ENCODE measurements around the gene CEP120.
A peak's percentile ranks its signal among the peaks of the same experiment; 100 is the strongest.
"Not testable (repeated sequence)": the region's sequence is repeated elsewhere in the genome, so short reads cannot be mapped to it uniquely, and the experiment has no call there.

CEP120 gene

DNA sequence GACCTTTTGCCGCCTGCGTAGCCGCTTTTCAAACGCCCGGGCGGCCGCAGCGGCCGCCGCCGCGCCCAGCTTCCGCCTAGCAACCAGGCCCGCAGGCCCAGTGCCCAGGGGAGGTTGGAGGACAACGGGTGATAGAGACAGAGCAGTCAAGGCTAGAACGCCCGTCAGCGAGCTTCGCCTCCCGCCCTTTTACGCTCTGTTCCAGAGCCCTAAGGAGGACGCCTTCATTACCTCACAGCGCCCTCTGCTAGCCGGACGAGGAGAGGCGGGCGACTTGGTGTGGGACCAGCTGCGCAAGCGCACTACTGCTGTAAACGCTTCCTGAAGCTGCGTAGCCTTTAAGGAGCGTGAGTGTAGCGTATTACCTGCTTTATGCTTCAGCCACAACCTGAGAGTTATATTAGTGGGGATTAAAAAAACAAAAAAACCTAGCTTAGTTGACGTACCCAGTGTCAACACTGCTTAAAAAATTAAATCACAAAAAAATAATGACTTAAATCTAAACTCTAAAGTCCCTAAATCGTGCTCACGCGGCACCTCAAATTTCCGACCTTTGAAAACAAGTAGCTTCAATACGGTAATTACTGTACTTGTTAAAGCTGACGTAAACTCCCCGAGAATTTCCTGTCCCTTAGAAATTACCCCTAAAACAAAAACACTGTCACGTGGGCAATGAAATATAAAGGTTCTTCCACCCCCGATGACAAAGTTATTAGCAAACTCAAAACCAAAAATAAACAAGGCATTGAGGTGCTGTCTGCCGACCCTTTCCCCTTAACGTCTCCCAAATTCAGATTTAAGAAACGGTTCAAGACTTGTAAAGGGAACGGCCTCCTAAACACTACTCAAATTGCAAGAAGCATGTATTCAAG is at the start of gene CEP120:
CEP120 (minus strand) TSS at position 126 of the 872 bp plus-strand sequence. CDS start 405 bp downstream, outside the sequence.
- Histone ChIP-seq H3K4me3 (peak within 1 kb of the TSS; percentile 65), H3K36me3 (replicated peaks) (no peaks in the 10 kb centered on the region), H3K9me3 (no peaks in the 10 kb centered on the region), H3K27me3 (ENCODE audit: low read depth) (no peaks in the 10 kb centered on the region), H3K4me1 (peaks cover 16% of the 10 kb centered on the region; the same call in 1 of the 2 replicates)
- peak; percentile 98 to 99 for DNase-seq (ENCODE audit: low spot score in 2 of 2)
- in situ Hi-C loops (cut with MboI; ENCODE audit: low sequenced_read_pairs) = no loop called here

DNA sequence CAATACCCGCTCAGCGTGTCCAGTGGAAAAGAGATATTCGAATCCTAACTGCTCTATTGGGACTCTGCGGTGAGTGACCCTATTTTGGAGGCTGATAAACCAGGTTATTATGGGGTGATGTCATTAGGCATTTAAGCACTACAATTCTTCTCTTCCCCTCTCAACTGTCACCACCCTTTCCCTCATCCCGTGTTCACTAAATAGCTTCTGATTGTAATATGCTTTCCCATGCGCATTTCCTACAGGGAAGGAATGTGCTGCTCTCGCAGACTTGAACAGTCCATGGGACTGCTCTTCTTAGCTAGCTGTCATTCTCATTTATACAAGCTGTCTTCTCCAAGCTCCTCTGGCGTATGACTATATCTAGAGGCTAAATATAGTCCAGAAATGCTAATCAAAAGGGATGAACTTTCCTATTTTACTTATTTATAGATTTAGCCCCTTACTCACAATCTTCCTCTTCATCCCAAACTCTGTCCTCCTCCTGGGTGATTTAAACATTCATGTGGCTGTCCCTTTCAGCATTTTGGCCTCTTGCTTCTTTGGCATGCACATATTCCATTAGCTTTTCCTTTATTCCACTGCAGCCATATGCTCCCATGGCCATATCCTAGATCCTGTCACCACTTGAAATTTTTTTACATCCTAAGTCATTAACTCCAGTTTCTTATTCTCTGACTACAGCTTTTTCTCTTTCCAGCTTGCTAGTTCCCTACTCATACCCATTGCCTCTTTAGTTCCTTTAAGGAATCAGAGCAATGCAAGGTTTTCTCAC is 49.1 kb upstream of the CEP120 start:
- no peaks in the 10 kb centered on the region for H3K9me3 ChIP-seq
- no peaks in the 10 kb centered on the region for H3K4me1 ChIP-seq
- H3K4me3 ChIP-seq = no peak overlapping the region
- no peak for DNase-seq (ENCODE audit: low spot score in 2 of 2)
- H3K36me3 ChIP-seq (replicated peaks) = no peaks in the 10 kb centered on the region
- no peaks in the 10 kb centered on the region for H3K27me3 ChIP-seq (ENCODE audit: low read depth)
- in situ Hi-C loops (cut with MboI; ENCODE audit: low sequenced_read_pairs) = no loop called here

- H3K4me1 ChIP-seq = no peaks in the 10 kb centered on the region
Measured at GRCh38 chr5:123471385-123471784, 48.2 kb upstream of the CEP120 start.

GRCh38 chr5:123466839-123467238 is 43.6 kb upstream of the CEP120 start:
- H3K4me1 ChIP-seq; H3K36me3 ChIP-seq (replicated peaks); H3K27me3 ChIP-seq (ENCODE audit: low read depth); in situ Hi-C loops (cut with MboI; ENCODE audit: low sequenced_read_pairs); DNase-seq (ENCODE audit: low spot score in 2 of 2); H3K9me3 ChIP-seq; H3K4me3 ChIP-seq: not testable (repeated sequence)

More at GRCh38 chr5:123471385-123471784, 48.2 kb upstream of the CEP120 start:
- no peaks in the 10 kb centered on the region for H3K27me3 ChIP-seq (ENCODE audit: low read depth)
- H3K4me3 ChIP-seq = no peak overlapping the region
- H3K9me3 ChIP-seq = no peaks in the 10 kb centered on the region
- no peak for DNase-seq (ENCODE audit: low spot score in 2 of 2)
- no peaks in the 10 kb centered on the region for H3K36me3 ChIP-seq (replicated peaks)
- in situ Hi-C loops (cut with MboI; ENCODE audit: low sequenced_read_pairs) = no loop called here

DNA sequence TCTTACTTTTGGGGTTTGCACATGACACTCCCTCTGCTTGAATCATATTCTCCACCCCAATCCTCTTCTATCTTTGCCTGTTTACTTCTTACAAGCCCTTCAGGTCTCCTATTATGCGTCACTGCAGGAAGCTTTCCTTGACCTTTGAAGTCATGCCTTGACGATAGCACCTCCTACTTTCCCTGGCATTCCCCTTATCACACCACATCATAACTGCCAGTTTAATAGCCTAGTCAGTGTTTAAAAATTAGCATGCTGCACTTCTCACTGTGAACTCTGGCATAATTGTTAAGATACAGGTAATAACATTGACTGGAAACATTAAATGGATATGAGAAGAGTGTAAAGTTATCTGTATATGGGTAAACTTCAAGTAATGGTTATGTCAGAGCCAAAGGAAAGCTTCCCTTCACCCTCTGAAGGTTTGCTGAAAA is 37.1 kb upstream of the CEP120 start:
- in situ Hi-C loops (cut with MboI; ENCODE audit: low sequenced_read_pairs) = no loop called here
- no peaks in the 10 kb centered on the region; the same call in 1 of the 2 replicates for H3K4me1 ChIP-seq
- no peak for DNase-seq (ENCODE audit: low spot score in 2 of 2)
- H3K36me3 ChIP-seq (replicated peaks) = no peaks in the 10 kb centered on the region; the same call in 1 of the 2 replicates
- no peaks in the 10 kb centered on the region; the same call in 1 of the 2 replicates for H3K9me3 ChIP-seq
- H3K4me3 ChIP-seq = no peak overlapping the region
- no peaks in the 10 kb centered on the region for H3K27me3 ChIP-seq (ENCODE audit: low read depth)

DNA sequence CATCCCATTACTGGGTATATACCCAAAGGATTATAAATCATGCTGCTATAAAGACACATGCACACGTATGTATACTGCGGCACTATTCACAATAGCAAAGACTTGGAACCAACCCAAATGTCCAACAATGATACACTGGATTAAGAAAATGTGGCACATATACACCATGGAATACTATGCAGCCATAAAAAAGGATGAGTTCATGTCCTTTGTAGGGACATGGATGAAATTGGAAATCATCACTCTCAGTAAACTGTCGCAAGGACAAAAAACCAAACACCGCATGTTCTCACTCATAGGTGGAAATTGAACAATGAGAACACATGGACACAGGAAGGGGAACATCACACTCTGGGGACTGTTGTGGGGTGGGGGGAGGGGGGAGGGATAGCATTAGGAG is 35.8 kb upstream of the CEP120 start:
- H3K27me3 ChIP-seq (ENCODE audit: low read depth); H3K4me1 ChIP-seq; H3K36me3 ChIP-seq (replicated peaks); H3K9me3 ChIP-seq; in situ Hi-C loops (cut with MboI; ENCODE audit: low sequenced_read_pairs); DNase-seq (ENCODE audit: low spot score in 2 of 2); H3K4me3 ChIP-seq: not testable (repeated sequence)

DNA sequence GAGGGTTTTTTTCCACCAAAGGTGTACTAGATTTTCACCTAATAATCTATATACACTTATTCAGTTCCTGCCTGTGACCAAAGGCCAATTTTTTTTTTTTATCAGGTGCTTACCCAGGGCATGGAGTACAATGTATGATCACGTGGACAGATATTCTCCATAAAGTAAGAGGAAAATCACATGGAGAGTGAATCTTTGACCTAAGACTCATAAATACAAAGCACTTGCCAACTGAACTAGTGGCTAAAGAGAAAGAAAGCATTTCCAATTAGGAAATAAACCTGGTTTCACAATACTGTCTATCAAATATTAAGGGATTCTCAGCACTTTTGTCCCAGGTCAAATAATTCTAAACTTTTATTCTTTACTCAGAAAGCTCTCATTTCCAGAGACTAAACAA is 33.0 kb upstream of the CEP120 start:
- Histone ChIP-seq H3K27me3 (ENCODE audit: low read depth) (no peaks in the 10 kb centered on the region), H3K9me3 (no peaks in the 10 kb centered on the region; the same call in 1 of the 2 replicates), H3K4me3 (no peak overlapping the region), H3K36me3 (replicated peaks) (no peaks in the 10 kb centered on the region; the same call in 1 of the 2 replicates), H3K4me1 (no peaks in the 10 kb centered on the region)
- in situ Hi-C loops (cut with MboI; ENCODE audit: low sequenced_read_pairs) = no loop called here
- no peak for DNase-seq (ENCODE audit: low spot score in 2 of 2)

DNA sequence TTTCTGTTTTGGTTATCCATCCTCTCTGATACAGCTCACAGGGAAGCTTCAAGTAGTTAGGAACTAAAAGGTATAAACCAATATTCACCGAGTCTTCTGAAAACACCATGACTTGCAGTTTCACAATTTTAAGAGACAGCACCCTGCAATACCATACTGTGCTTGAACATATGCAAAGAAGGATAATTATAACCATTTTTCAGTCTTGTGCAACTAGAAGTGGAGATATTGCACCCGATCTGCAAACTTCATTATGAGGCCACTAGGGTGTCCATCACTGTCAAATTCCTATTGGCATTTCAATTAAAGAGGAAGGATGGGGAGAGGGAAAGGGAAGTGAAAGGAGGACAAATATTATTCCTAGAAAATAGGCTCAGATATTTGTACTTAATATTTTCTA is 32.4 kb upstream of the CEP120 start:
- Histone ChIP-seq H3K27me3 (ENCODE audit: low read depth) (no peaks in the 10 kb centered on the region), H3K36me3 (replicated peaks) (no peaks in the 10 kb centered on the region; the same call in 1 of the 2 replicates), H3K9me3 (no peaks in the 10 kb centered on the region; the same call in 1 of the 2 replicates), H3K4me1 (no peaks in the 10 kb centered on the region), H3K4me3 (no peak overlapping the region)
- DNase-seq (ENCODE audit: low spot score in 2 of 2) = no peak
- in situ Hi-C loops (cut with MboI; ENCODE audit: low sequenced_read_pairs) = no loop called here

GRCh38 chr5:123455095-123455494 is 31.9 kb upstream of the CEP120 start:
- Histone ChIP-seq H3K27me3 (ENCODE audit: low read depth) (no peaks in the 10 kb centered on the region), H3K9me3 (no peaks in the 10 kb centered on the region; the same call in 1 of the 2 replicates), H3K36me3 (replicated peaks) (no peaks in the 10 kb centered on the region), H3K4me1 (no peaks in the 10 kb centered on the region), H3K4me3 (no peak overlapping the region)
- in situ Hi-C loops (cut with MboI; ENCODE audit: low sequenced_read_pairs) = no loop called here
- no peak for DNase-seq (ENCODE audit: low spot score in 2 of 2)

- in situ Hi-C loops (cut with MboI; ENCODE audit: low sequenced_read_pairs) = no loop called here
- no peaks in the 10 kb centered on the region for H3K36me3 ChIP-seq (replicated peaks)
- H3K9me3 ChIP-seq = no peaks in the 10 kb centered on the region; the same call in 1 of the 2 replicates
- H3K27me3 ChIP-seq (ENCODE audit: low read depth) = no peaks in the 10 kb centered on the region
- DNase-seq (ENCODE audit: low spot score in 2 of 2) = no peak
- H3K4me3 ChIP-seq = no peak overlapping the region
- H3K4me1 ChIP-seq = peaks cover under 1% of the 10 kb centered on the region
Measured at GRCh38 chr5:123454259-123454911, 31.2 kb upstream of the CEP120 start.

GRCh38 chr5:123452401-123452800 is 29.2 kb upstream of the CEP120 start:
- Histone ChIP-seq H3K36me3 (replicated peaks) (no peaks in the 10 kb centered on the region), H3K4me3 (no peak overlapping the region), H3K9me3 (no peaks in the 10 kb centered on the region), H3K4me1 (peaks cover 2% of the 10 kb centered on the region), H3K27me3 (ENCODE audit: low read depth) (no peaks in the 10 kb centered on the region)
- DNase-seq (ENCODE audit: low spot score in 2 of 2) = no peak
- in situ Hi-C loops (cut with MboI; ENCODE audit: low sequenced_read_pairs) = no loop called here

GRCh38 chr5:123451047-123451446 is 27.8 kb upstream of the CEP120 start:
- Histone ChIP-seq H3K9me3 (no peaks in the 10 kb centered on the region), H3K4me1 (peaks cover 2% of the 10 kb centered on the region), H3K27me3 (ENCODE audit: low read depth) (no peaks in the 10 kb centered on the region), H3K36me3 (replicated peaks) (no peaks in the 10 kb centered on the region), H3K4me3 (no peak overlapping the region)
- DNase-seq (ENCODE audit: low spot score in 2 of 2) = no peak
- in situ Hi-C loops (cut with MboI; ENCODE audit: low sequenced_read_pairs) = no loop called here

GRCh38 chr5:123450640-123451039 is 27.4 kb upstream of the CEP120 start:
- Histone ChIP-seq H3K27me3 (ENCODE audit: low read depth) (no peaks in the 10 kb centered on the region), H3K4me1 (peaks cover 2% of the 10 kb centered on the region), H3K36me3 (replicated peaks) (no peaks in the 10 kb centered on the region), H3K9me3 (no peaks in the 10 kb centered on the region), H3K4me3 (no peak overlapping the region)
- in situ Hi-C loops (cut with MboI; ENCODE audit: low sequenced_read_pairs) = no loop called here
- peak in 1 of 2 experiments; percentile 51 for DNase-seq (ENCODE audit: low spot score in 2 of 2)

All from HAP-1 (cell line).